H9 (cell line): Measurements from ENCODE around the gene JARID2. TPM values are rescaled to one million over a fixed set of nuclear protein-coding genes. Genes with fewer than 3 reads are reported as not detected.

Experiments used
- DNase-seq: peaks from one replicate; pipeline ENCODE4 v3.0.0-alpha.2; 2017
- H2AFZ ChIP-seq: one replicate; pipeline ENCODE4 v1.6.1; 2013; ENCODE audit warnings: mild to moderate bottlenecking, low read length, control low read depth, moderate library complexity
- H2AK5ac ChIP-seq: 2 replicates; pipeline ENCODE4 v1.6.1; 2013; ENCODE audit warnings: low read length, control low read depth, mixed read lengths; ENCODE audit not compliant: insufficient read length
- H2BK120ac ChIP-seq: one replicate; pipeline ENCODE4 v1.6.1; 2013; ENCODE audit warnings: low read depth, mild to moderate bottlenecking, low read length, control low read depth, inconsistent platforms; ENCODE audit not compliant: poor library complexity, severe bottlenecking
- H2BK12ac ChIP-seq: 2 replicates; pipeline ENCODE4 v1.6.1; 2013; ENCODE audit warnings: low read length, control low read depth, mixed read lengths, low read depth; ENCODE audit not compliant: insufficient read length
- H2BK15ac ChIP-seq: 2 replicates; pipeline ENCODE4 v1.6.1; 2013; ENCODE audit warnings: low read depth, low read length, control low read depth
- H2BK20ac ChIP-seq: one replicate; pipeline ENCODE4 v1.6.1; 2013; ENCODE audit warnings: low read depth, mild to moderate bottlenecking, low read length, control low read depth, inconsistent platforms; ENCODE audit not compliant: poor library complexity, severe bottlenecking
- H2BK5ac ChIP-seq: 2 replicates; pipeline ENCODE4 v1.6.1; 2013; ENCODE audit warnings: low read length, control low read depth, mixed read lengths; ENCODE audit not compliant: insufficient read length
- H3K14ac ChIP-seq: 2 replicates; pipeline ENCODE4 v1.6.1; 2013; ENCODE audit warnings: low read length, control low read depth; ENCODE audit not compliant: insufficient read depth
- H3K18ac ChIP-seq: 2 replicates; pipeline ENCODE4 v1.6.1; 2013; ENCODE audit warnings: low read depth, mild to moderate bottlenecking, mixed read lengths, low read length, control low read depth; ENCODE audit not compliant: insufficient read length
- H3K23ac ChIP-seq: 2 replicates; pipeline ENCODE4 v1.6.1; 2013; ENCODE audit warnings: low read length, control low read depth, mixed read lengths, low read depth; ENCODE audit not compliant: insufficient read length
- H3K23me2 ChIP-seq: 2 replicates; pipeline ENCODE4 v1.6.1; 2013; ENCODE audit warnings: low read depth, mild to moderate bottlenecking, mixed read lengths, low read length, control low read depth; ENCODE audit not compliant: insufficient read length, poor library complexity, severe bottlenecking
- H3K27ac ChIP-seq: 2 replicates; pipeline ENCODE4 v1.5.1; 2013; ENCODE audit warnings: low read length, control low read depth, mixed read lengths, low read depth; ENCODE audit not compliant: insufficient read length
- H3K27me3 ChIP-seq: 2 replicates; pipeline ENCODE4 v1.6.1; 2013; ENCODE audit warnings: low read length, control low read depth, inconsistent platforms; ENCODE audit not compliant: insufficient read depth
- H3K4ac ChIP-seq: 2 replicates; pipeline ENCODE4 v1.6.1; 2013; ENCODE audit warnings: low read depth, mild to moderate bottlenecking, control low read depth, inconsistent platforms, low read length, moderate library complexity
- H3K4me1 ChIP-seq: 2 replicates; pipeline ENCODE4 v1.6.1; 2013; ENCODE audit warnings: low read length, control low read depth, inconsistent platforms; ENCODE audit not compliant: insufficient read depth
- H3K4me2 ChIP-seq: 2 replicates; pipeline ENCODE4 v1.6.1; 2013; ENCODE audit warnings: low read length, control low read depth, mixed read lengths; ENCODE audit not compliant: insufficient read length, insufficient read depth
- H3K56ac ChIP-seq: 2 replicates; pipeline ENCODE4 v1.6.1; 2013; ENCODE audit warnings: low read depth, mild to moderate bottlenecking, mixed read lengths, low read length, control low read depth; ENCODE audit not compliant: insufficient read length
- H3K79me1 ChIP-seq: 2 replicates; pipeline ENCODE4 v1.6.1; 2013; ENCODE audit warnings: low read depth, mild to moderate bottlenecking, moderate library complexity, low read length, control low read depth, inconsistent platforms; ENCODE audit not compliant: insufficient read depth, poor library complexity, severe bottlenecking
- H3K79me2 ChIP-seq: 2 replicates; pipeline ENCODE4 v1.6.1; 2013; ENCODE audit warnings: low read length, control low read depth, inconsistent platforms; ENCODE audit not compliant: insufficient read depth
- H3K9ac ChIP-seq: 2 replicates; pipeline ENCODE4 v1.6.1; 2013; ENCODE audit warnings: low read length, control low read depth, mixed read lengths; ENCODE audit not compliant: insufficient read length; ENCODE audit errors: extremely low read depth
- H3K9me3 ChIP-seq: one replicate; pipeline ENCODE4 v1.6.1; 2013; ENCODE audit warnings: low read depth, low read length, inconsistent platforms; ENCODE audit not compliant: control insufficient read depth
- H3T11ph ChIP-seq: one replicate; pipeline ENCODE4 v1.6.1; 2013; ENCODE audit warnings: mild to moderate bottlenecking, low read length, control low read depth, inconsistent platforms
- H4K20me1 ChIP-seq: one replicate; pipeline ENCODE4 v1.6.1; 2013; ENCODE audit not compliant: control insufficient read depth, insufficient read length, insufficient read depth
- H4K5ac ChIP-seq: 2 replicates; pipeline ENCODE4 v1.6.1; 2013; ENCODE audit warnings: low read depth, mild to moderate bottlenecking, mixed read lengths, low read length, control low read depth; ENCODE audit not compliant: insufficient read length
- H4K8ac ChIP-seq: replicated peaks from 2 replicates; pipeline ENCODE4 v1.6.1; 2013; ENCODE audit warnings: low read length, control low read depth, mixed read lengths, low read depth; ENCODE audit not compliant: insufficient read length
- H4K91ac ChIP-seq: 2 replicates; pipeline ENCODE4 v1.6.1; 2013; ENCODE audit warnings: low read depth, mild to moderate bottlenecking, moderate library complexity, mixed read lengths, low read length, control low read depth; ENCODE audit not compliant: insufficient read length
- H3K27ac Mint-ChIP-seq, 3 experiments: 2 replicates in 2 of 3; 3 replicates in 1 of 3; pipeline ENCODE4 v1.8.0; 2020 to 2021; ENCODE audit warnings: mixed read lengths in 3 of 3, mild to moderate bottlenecking in 1 of 3, moderate library complexity in 1 of 3
- H3K27me3 Mint-ChIP-seq: 2 replicates; pipeline ENCODE4 v1.8.0; 2021; ENCODE audit warnings: low read depth, mild to moderate bottlenecking, moderate library complexity, mixed read lengths
- H3K36me3 Mint-ChIP-seq, 3 experiments: 2 replicates in 2 of 3; 3 replicates in 1 of 3; pipeline ENCODE4 v1.8.0; 2020 to 2021; ENCODE audit warnings: low read depth in 3 of 3, mixed read lengths in 3 of 3; ENCODE audit not compliant: insufficient read depth in 1 of 3
- H3K4me1 Mint-ChIP-seq, 2 experiments: 2 replicates each; pipeline ENCODE4 v1.8.0; 2020; ENCODE audit warnings: mixed read lengths in 2 of 2
- H3K4me3 Mint-ChIP-seq, 2 experiments: 2 replicates in 1 of 2; 3 replicates in 1 of 2; pipeline ENCODE4 v1.8.0; 2020 to 2021; ENCODE audit warnings: mild to moderate bottlenecking in 2 of 2, mixed read lengths in 2 of 2, moderate library complexity in 1 of 2
- H3K9me3 Mint-ChIP-seq, 2 experiments: 2 replicates in 1 of 2; 3 replicates in 1 of 2; pipeline ENCODE4 v1.8.0; 2020; ENCODE audit warnings: mild to moderate bottlenecking in 2 of 2, mixed read lengths in 2 of 2, moderate library complexity in 1 of 2
- WGBS: extraction: QIAGEN DNeasy Blood & Tissue Kit; methylation state at CpG from one replicate; pipeline ENCODE4 v1.1.7; 2013; ENCODE audit warnings: missing lambda C conversion rate, low lambda C conversion rate, mixed read lengths; ENCODE audit not compliant: insufficient read length; ENCODE audit errors: extremely low coverage; 5-methylcytosine and 5-hydroxymethylcytosine counted together
- total RNA-seq: library from RNA; stranded (reverse); gene quantifications from 2 replicates; pipeline ENCODE4 v1.2.1, GENCODE V29; 2021
- TF ChIP-seq, protein P1 (sequence below): fragments of 200-600 bp; sonication (generic); conservative IDR thresholded peaks from 3 replicates; pipeline ENCODE4 v1.8.0; 2021; ENCODE audit warnings: antibody characterized with exemption, mild to moderate bottlenecking

The JARID2 gene
- total RNA-seq, 1 experiment from 2014 or later: 174 TPM

DNA sequence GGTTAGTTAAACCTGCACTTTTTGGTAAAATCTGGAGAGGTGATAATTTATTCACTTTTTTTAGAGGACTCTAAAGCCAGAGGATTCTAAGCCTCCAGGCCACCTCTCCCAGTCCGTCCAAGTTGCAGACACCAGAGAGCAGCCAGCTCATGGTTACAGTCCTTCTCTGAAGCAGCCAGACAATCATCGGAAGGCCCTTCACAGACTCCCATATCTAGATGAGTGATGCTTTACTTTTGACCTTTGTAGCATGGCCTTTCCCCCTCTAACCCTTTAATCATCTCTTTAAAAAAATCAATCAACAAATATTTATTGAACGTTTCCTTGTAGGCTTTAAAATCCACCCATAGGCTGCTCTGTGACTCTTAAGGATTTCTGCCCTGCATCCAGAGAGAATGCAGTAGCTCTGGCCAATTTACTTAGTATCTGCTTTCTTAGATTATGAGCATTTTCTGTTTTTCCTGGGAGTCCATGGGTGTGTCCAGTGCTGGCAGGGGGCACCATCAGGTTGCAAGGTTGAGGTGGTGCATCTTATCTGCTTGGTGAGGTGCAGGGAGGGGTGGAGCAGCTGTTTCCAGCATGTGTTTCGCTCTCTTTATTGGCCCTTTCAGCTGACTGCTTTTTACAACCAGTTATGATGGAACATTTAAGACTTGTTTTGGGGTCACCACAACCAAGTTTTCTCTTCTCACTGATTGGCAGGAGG, 58.6 kb downstream of the JARID2 start:
- no peak overlapping the region for H3K27ac ChIP-seq
- H3K23me2 ChIP-seq: no peaks in the 10 kb centered on the region
- peaks cover 94% of the 10 kb centered on the region for H3K79me2 ChIP-seq
- H3K18ac ChIP-seq: no peak overlapping the region
- H3K14ac ChIP-seq: no peak overlapping the region
- H3K9me3 ChIP-seq: no peaks in the 10 kb centered on the region
- no peak overlapping the region for H2BK12ac ChIP-seq
- H3K36me3 Mint-ChIP-seq: peaks cover 0 to 15% (median 8%) of the 10 kb centered on the region in 3 experiments; a peak in 3 of 7 replicates
- no peak overlapping the region for H3T11ph ChIP-seq
- no peaks in the 10 kb centered on the region for H3K27me3 ChIP-seq
- no peak overlapping the region for H3K56ac ChIP-seq
- H2BK5ac ChIP-seq: no peak overlapping the region
- H4K5ac ChIP-seq: no peak overlapping the region
- H4K8ac ChIP-seq: no peak overlapping the region
- peaks cover 2% of the 10 kb centered on the region for H4K20me1 ChIP-seq
- peaks cover 72 to 76% of the 10 kb centered on the region in 2 experiments for H3K4me1 Mint-ChIP-seq
- H3K9ac ChIP-seq: no peak overlapping the region
- WGBS: no CpG with 5 or more reads among the region's 4 CpGs
- H3K4ac ChIP-seq: no peak overlapping the region
- no peaks in the 10 kb centered on the region for H3K79me1 ChIP-seq
- no peak overlapping the region for H2BK20ac ChIP-seq
- H3K23ac ChIP-seq: no peak overlapping the region
- H4K91ac ChIP-seq: no peak overlapping the region
- TF ChIP-seq, protein P1, sequence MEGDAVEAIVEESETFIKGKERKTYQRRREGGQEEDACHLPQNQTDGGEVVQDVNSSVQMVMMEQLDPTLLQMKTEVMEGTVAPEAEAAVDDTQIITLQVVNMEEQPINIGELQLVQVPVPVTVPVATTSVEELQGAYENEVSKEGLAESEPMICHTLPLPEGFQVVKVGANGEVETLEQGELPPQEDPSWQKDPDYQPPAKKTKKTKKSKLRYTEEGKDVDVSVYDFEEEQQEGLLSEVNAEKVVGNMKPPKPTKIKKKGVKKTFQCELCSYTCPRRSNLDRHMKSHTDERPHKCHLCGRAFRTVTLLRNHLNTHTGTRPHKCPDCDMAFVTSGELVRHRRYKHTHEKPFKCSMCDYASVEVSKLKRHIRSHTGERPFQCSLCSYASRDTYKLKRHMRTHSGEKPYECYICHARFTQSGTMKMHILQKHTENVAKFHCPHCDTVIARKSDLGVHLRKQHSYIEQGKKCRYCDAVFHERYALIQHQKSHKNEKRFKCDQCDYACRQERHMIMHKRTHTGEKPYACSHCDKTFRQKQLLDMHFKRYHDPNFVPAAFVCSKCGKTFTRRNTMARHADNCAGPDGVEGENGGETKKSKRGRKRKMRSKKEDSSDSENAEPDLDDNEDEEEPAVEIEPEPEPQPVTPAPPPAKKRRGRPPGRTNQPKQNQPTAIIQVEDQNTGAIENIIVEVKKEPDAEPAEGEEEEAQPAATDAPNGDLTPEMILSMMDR: no peak
- H2BK15ac ChIP-seq: no peak overlapping the region
- DNase-seq: no peak
- H2AFZ ChIP-seq: no peak overlapping the region
- H3K9me3 Mint-ChIP-seq: no peaks in the 10 kb centered on the region
- no peak overlapping the region for H2BK120ac ChIP-seq
- H2AK5ac ChIP-seq: no peak overlapping the region
- no peak overlapping the region for H3K4me2 ChIP-seq
- peak overlapping the region in 1 of 2 experiments; percentile 30; a peak in 1 of 5 replicates for H3K4me3 Mint-ChIP-seq
- H3K4me1 ChIP-seq: peaks cover 23% of the 10 kb centered on the region; the same call in 1 of the 2 replicates
- H3K27me3 Mint-ChIP-seq: no peaks in the 10 kb centered on the region
- H3K27ac Mint-ChIP-seq: peak overlapping the region in 1 of 3 experiments; percentile 29; a peak in 2 of 7 replicates
